ENCODE measurements around the gene LPCAT3.

DNA sequence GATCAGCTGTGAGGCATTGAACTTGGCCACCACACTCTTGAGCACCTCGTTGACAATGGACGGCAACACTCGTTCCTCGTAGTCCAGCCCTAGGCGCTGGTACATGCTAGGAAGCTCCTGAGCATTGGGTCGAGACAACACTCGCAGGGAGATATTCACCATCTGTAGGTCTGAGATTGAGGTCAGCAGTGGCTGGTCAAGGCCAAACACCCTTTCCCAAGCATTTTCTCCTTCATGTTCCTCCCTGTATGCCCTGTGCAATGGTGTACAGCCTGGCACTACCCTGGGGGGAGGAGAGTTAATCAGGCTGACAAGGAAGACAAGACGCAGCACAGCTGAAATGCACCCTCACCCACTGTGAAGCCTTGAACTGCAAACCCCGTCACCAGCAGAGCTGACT is 49.9 kb downstream of the LPCAT3 start:
- TF ChIP-seq, protein P1, sequence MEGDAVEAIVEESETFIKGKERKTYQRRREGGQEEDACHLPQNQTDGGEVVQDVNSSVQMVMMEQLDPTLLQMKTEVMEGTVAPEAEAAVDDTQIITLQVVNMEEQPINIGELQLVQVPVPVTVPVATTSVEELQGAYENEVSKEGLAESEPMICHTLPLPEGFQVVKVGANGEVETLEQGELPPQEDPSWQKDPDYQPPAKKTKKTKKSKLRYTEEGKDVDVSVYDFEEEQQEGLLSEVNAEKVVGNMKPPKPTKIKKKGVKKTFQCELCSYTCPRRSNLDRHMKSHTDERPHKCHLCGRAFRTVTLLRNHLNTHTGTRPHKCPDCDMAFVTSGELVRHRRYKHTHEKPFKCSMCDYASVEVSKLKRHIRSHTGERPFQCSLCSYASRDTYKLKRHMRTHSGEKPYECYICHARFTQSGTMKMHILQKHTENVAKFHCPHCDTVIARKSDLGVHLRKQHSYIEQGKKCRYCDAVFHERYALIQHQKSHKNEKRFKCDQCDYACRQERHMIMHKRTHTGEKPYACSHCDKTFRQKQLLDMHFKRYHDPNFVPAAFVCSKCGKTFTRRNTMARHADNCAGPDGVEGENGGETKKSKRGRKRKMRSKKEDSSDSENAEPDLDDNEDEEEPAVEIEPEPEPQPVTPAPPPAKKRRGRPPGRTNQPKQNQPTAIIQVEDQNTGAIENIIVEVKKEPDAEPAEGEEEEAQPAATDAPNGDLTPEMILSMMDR (conservative IDR thresholded peaks at IDR 0.05), result no peak
- TF ChIP-seq EZH2 (IDR thresholded peaks at IDR 0.05; ENCODE audit: low read depth), result no peak
